ENCODE data around the gene EXOC3. TPM values are rescaled to one million over a fixed set of nuclear protein-coding genes. Genes with fewer than 3 reads are reported as not detected.

Gene EXOC3
- polyA plus RNA-seq, 1 donor from 2014 or later = 27.7 TPM

DNA sequence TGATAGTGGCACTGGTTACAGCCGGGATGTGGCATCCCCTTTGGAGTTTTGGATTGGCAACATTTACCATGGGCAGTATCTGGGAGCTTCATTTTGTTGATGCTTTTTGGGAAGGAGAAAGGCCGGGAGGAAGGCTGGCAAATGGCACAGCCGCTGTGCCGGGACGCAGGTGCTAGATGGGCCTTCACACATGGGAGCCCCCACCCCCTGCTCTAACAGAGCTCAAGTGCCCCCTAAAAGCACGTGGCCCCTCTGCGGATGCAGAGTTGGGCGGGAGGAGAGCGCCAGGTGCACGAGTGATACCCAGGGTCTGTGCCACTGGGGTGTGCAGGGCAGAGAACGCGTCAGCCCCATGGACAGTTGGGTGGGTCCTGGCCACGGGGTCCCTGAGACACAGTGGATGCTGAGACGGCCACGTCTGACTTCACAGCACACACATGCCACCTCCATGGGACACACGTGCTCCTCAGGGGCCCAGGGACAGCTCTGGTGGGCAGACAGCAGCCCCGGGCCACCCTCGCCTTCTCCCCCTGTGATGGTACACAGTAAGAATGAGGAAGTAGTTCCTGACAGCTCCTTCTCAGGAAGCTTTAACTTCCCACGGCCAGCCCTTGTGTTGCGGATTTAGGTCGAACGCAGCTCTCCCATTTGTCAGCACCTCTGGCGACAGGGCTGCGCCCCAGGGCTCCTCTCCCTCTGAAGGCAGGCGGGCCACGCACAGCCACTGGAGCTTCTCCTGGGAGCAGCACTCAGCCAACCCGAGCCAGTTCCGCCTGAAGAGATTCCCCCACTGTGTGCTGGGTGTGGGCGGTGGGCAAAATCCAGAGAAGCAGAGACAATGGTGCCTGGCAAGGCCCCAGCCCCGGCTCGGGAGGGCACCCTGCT is 70.5 kb downstream of the EXOC3 start:
- Histone ChIP-seq H3K9me2 (ENCODE audit: insufficient read depth, low read length) (no peaks in the 10 kb centered on the region), H3K36me3 (ENCODE audit: insufficient read depth, low read length) (no peaks in the 10 kb centered on the region), H3K4me3 (ENCODE audit: low read length) (no peak overlapping the region), H4K20me1 (ENCODE audit: insufficient read depth) (no peaks in the 10 kb centered on the region), H3F3A (ENCODE audit: insufficient read depth, low read length, poor library complexity, severe bottlenecking) (no peaks in the 10 kb centered on the region), H3K9ac (ENCODE audit: low read length) (no peak overlapping the region), H2AFZ (ENCODE audit: low read depth, low read length) (no peak overlapping the region), H3K9me3 (ENCODE audit: low read length) (no peaks in the 10 kb centered on the region), H3K4me2 (ENCODE audit: low read length) (no peak overlapping the region), H3K27ac (ENCODE audit: low read length) (no peak overlapping the region), H3K27me3 (ENCODE audit: insufficient read depth, low read depth, low read length) (no peaks in the 10 kb centered on the region), H3K79me2 (replicated peaks; ENCODE audit: insufficient read depth, low read length) (no peaks in the 10 kb centered on the region)
- TF ChIP-seq SMC3 (conservative IDR thresholded peaks at IDR 0.05; ENCODE audit: poor library complexity) (no peak), TAF1 (IDR thresholded peaks at IDR 0.05; ENCODE audit: low read depth) (no peak), MXI1 (conservative IDR thresholded peaks at IDR 0.05; ENCODE audit: poor library complexity, severe bottlenecking) (no peak), EZH2 (IDR thresholded peaks at IDR 0.05; ENCODE audit: borderline replicate concordance, insufficient read depth, low read length, poor library complexity, severe bottlenecking) (no peak), RAD21 (conservative IDR thresholded peaks at IDR 0.05) (no peak), POLR2AphosphoS5 (IDR thresholded peaks at IDR 0.05) (no peak)
- TF ChIP-seq, protein P1, sequence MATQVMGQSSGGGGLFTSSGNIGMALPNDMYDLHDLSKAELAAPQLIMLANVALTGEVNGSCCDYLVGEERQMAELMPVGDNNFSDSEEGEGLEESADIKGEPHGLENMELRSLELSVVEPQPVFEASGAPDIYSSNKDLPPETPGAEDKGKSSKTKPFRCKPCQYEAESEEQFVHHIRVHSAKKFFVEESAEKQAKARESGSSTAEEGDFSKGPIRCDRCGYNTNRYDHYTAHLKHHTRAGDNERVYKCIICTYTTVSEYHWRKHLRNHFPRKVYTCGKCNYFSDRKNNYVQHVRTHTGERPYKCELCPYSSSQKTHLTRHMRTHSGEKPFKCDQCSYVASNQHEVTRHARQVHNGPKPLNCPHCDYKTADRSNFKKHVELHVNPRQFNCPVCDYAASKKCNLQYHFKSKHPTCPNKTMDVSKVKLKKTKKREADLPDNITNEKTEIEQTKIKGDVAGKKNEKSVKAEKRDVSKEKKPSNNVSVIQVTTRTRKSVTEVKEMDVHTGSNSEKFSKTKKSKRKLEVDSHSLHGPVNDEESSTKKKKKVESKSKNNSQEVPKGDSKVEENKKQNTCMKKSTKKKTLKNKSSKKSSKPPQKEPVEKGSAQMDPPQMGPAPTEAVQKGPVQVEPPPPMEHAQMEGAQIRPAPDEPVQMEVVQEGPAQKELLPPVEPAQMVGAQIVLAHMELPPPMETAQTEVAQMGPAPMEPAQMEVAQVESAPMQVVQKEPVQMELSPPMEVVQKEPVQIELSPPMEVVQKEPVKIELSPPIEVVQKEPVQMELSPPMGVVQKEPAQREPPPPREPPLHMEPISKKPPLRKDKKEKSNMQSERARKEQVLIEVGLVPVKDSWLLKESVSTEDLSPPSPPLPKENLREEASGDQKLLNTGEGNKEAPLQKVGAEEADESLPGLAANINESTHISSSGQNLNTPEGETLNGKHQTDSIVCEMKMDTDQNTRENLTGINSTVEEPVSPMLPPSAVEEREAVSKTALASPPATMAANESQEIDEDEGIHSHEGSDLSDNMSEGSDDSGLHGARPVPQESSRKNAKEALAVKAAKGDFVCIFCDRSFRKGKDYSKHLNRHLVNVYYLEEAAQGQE (IDR thresholded peaks at IDR 0.05; ENCODE audit: borderline replicate concordance) = no peak

DNA sequence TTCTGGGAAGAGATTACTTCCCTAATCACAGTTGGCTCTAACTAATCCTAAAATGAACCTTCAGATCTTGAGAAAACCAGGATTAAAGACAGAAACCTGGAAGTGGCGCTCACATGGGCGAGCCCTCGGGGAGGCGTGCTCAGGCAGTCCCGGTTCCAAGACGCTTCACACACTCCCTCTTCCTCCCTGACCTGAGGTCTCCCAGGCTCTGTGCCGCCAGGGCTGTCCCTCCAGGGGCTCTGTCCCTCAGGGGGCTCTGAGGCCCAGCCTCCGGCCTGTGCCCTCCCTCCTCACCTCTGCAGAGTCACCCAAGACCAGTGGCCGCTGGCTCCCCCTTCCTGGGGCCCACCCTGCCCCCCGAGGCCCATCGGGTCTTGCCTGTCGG is 71.1 kb downstream of the EXOC3 start:
- Histone ChIP-seq H2AFZ (ENCODE audit: low read depth, low read length) (no peak overlapping the region), H3K4me3 (ENCODE audit: low read length) (no peak overlapping the region), H3K36me3 (ENCODE audit: insufficient read depth, low read length) (no peaks in the 10 kb centered on the region), H3K79me2 (replicated peaks; ENCODE audit: insufficient read depth, low read length) (no peaks in the 10 kb centered on the region), H3F3A (ENCODE audit: insufficient read depth, low read length, poor library complexity, severe bottlenecking) (no peaks in the 10 kb centered on the region), H4K20me1 (ENCODE audit: insufficient read depth) (no peaks in the 10 kb centered on the region), H3K9me3 (ENCODE audit: low read length) (no peaks in the 10 kb centered on the region), H3K27ac (ENCODE audit: low read length) (no peak overlapping the region), H3K4me2 (ENCODE audit: low read length) (no peak overlapping the region), H3K9me2 (ENCODE audit: insufficient read depth, low read length) (no peaks in the 10 kb centered on the region), H3K9ac (ENCODE audit: low read length) (no peak overlapping the region), H3K27me3 (ENCODE audit: insufficient read depth, low read depth, low read length) (no peaks in the 10 kb centered on the region)
- TF ChIP-seq, protein P1 (IDR thresholded peaks at IDR 0.05; ENCODE audit: borderline replicate concordance) = no peak
- TF ChIP-seq, protein P2, sequence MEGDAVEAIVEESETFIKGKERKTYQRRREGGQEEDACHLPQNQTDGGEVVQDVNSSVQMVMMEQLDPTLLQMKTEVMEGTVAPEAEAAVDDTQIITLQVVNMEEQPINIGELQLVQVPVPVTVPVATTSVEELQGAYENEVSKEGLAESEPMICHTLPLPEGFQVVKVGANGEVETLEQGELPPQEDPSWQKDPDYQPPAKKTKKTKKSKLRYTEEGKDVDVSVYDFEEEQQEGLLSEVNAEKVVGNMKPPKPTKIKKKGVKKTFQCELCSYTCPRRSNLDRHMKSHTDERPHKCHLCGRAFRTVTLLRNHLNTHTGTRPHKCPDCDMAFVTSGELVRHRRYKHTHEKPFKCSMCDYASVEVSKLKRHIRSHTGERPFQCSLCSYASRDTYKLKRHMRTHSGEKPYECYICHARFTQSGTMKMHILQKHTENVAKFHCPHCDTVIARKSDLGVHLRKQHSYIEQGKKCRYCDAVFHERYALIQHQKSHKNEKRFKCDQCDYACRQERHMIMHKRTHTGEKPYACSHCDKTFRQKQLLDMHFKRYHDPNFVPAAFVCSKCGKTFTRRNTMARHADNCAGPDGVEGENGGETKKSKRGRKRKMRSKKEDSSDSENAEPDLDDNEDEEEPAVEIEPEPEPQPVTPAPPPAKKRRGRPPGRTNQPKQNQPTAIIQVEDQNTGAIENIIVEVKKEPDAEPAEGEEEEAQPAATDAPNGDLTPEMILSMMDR (IDR thresholded peaks at IDR 0.05; ENCODE audit: poor library complexity, severe bottlenecking) = no peak
- TF ChIP-seq EZH2 (IDR thresholded peaks at IDR 0.05; ENCODE audit: borderline replicate concordance, insufficient read depth, low read length, poor library complexity, severe bottlenecking) = no peak
- TF ChIP-seq EP300 (conservative IDR thresholded peaks at IDR 0.05; ENCODE audit: poor library complexity, severe bottlenecking) = no peak
- TF ChIP-seq POLR2AphosphoS5 (IDR thresholded peaks at IDR 0.05) = no peak
- TF ChIP-seq RAD21 (conservative IDR thresholded peaks at IDR 0.05) = no peak
- no peak for TF ChIP-seq TAF1 (IDR thresholded peaks at IDR 0.05; ENCODE audit: low read depth)
- TF ChIP-seq MXI1 (conservative IDR thresholded peaks at IDR 0.05; ENCODE audit: poor library complexity, severe bottlenecking) = no peak
- TF ChIP-seq SMC3 (conservative IDR thresholded peaks at IDR 0.05; ENCODE audit: poor library complexity) = no peak

Data from neural cell (in vitro differentiated cells).